Testis (tissue), 3 donors: ENCODE data around the gene ERC2. TPM values are rescaled to one million over a fixed set of nuclear protein-coding genes. Genes with fewer than 3 reads are reported as not detected.

Source experiments
- DNase-seq: peaks from one replicate; pipeline ENCODE4 v3.0.0-alpha.2; 2019
- H3K27ac ChIP-seq, 2 donors: fragments of 200-600 bp; sonication (generic); one replicate each; pipeline ENCODE4 v1.5.1; 2019
- H3K27me3 ChIP-seq: fragments of 200-600 bp; sonication (generic); one replicate; pipeline ENCODE4 v1.5.1; 2019
- H3K36me3 ChIP-seq: fragments of 200-600 bp; sonication (generic); one replicate; pipeline ENCODE4 v1.5.1; 2017; ENCODE audit warnings: low read depth; ENCODE audit errors: missing control alignments
- H3K4me1 ChIP-seq: fragments of 200-600 bp; sonication (generic); one replicate; pipeline ENCODE4 v1.5.1; 2019
- H3K4me3 ChIP-seq, 2 donors: fragments of 200-600 bp; sonication (generic); one replicate each; pipeline ENCODE4 v1.5.1; 2017 to 2019
- H3K9me3 ChIP-seq: fragments of 200-600 bp; sonication (generic); one replicate; pipeline ENCODE4 v1.5.1; 2017
- POLR2A ChIP-seq: fragments of 450-650 bp; IDR thresholded peaks from one replicate; pipeline ENCODE4 v1.6.1; 2017; ENCODE audit warnings: antibody characterized with exemption, mild to moderate bottlenecking, moderate library complexity
- intact Hi-C: fragments of 100-400 bp; cut with DNase I; formaldehyde crosslinking; loops from one replicate; pipeline ENCODE4 v1.15.1; 2023; ENCODE audit warnings: low total_unique reads
- microRNA-seq, 2 donors: library from miRNA; unstranded; fragments of <30 nt; microRNA quantifications; one replicate each; pipeline ENCODE4, GENCODE V29; 2016; ENCODE audit warnings: borderline number of aligned reads in 2 of 2, borderline replicate concordance in 1 of 2
- polyA plus RNA-seq: library from polyadenylated mRNA; stranded (reverse); fragments of 350-450 nt; fragmentation: Illumina TruSeq; extraction: RNeasy Lipid Tissue Mini Kit (QIAGEN cat#74804); gene quantifications from one replicate; pipeline ENCODE4 v1.2.3, GENCODE V29; 2014; ENCODE audit warnings: low read depth, low replicate concordance; ENCODE audit not compliant: insufficient read depth
- small RNA-seq, 2 donors: library from RNA; depleted of rRNA; stranded (forward); fragments of <200 nt; gene quantifications; one replicate each; pipeline ENCODE3, GENCODE V24; 2016
- total RNA-seq, 2 donors: library from RNA; depleted of rRNA; stranded (reverse); fragments of >200 nt; gene quantifications; one replicate each; pipeline ENCODE4 v1.2.3, GENCODE V29; 2016
- TF ChIP-seq, protein P1 (sequence below), 3 experiments: fragments of 450-650 bp in 2 of 3; fragments of 200-600 bp in 1 of 3; sonication (generic) in 1 of 3; IDR thresholded peaks; one replicate each; pipeline ENCODE4 v1.5.1; 2016 to 2019; ENCODE audit warnings: antibody characterized with exemption in 3 of 3, mild to moderate bottlenecking in 2 of 3, moderate library complexity in 1 of 3

The ERC2 gene
- total and polyA plus RNA-seq, 3 donors from 2014 or later: 1.9 to 6.1 (median 5.9) TPM

- Histone ChIP-seq H3K27me3 (no peaks in the 10 kb centered on the region), H3K36me3 (no peaks in the 10 kb centered on the region), H3K9me3 (no peaks in the 10 kb centered on the region), H3K27ac (no peak overlapping the region), H3K4me3 (no peak overlapping the region), H3K4me1 (no peaks in the 10 kb centered on the region)
- no peak for DNase-seq
- TF ChIP-seq, protein P1, sequence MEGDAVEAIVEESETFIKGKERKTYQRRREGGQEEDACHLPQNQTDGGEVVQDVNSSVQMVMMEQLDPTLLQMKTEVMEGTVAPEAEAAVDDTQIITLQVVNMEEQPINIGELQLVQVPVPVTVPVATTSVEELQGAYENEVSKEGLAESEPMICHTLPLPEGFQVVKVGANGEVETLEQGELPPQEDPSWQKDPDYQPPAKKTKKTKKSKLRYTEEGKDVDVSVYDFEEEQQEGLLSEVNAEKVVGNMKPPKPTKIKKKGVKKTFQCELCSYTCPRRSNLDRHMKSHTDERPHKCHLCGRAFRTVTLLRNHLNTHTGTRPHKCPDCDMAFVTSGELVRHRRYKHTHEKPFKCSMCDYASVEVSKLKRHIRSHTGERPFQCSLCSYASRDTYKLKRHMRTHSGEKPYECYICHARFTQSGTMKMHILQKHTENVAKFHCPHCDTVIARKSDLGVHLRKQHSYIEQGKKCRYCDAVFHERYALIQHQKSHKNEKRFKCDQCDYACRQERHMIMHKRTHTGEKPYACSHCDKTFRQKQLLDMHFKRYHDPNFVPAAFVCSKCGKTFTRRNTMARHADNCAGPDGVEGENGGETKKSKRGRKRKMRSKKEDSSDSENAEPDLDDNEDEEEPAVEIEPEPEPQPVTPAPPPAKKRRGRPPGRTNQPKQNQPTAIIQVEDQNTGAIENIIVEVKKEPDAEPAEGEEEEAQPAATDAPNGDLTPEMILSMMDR (IDR thresholded peaks at IDR 0.05): no peak
- no peak for TF ChIP-seq POLR2A
- intact Hi-C loops: no loop called here
Measured at GRCh38 chr3:55459838-55460237, 1008.4 kb downstream of the ERC2 start.

Small RNAs within 50 kb of the gene (microRNA-seq; reads per million reads assigned to microRNA genes)
- 0 reads per million in 2 donors for gene MIR3938

Small RNAs within 50 kb of the gene (small RNA-seq; reads per million reads assigned to genes)
- gene MIR3938 (0 to 0.09 reads per million in 2 donors), gene RNA5SP133 (0 reads per million in 2 donors)

Other genes starting within 250 kb of the ERC2 start
- 10 to 100 TPM; 37.3 to 69.0 TPM for gene CCDC66, start 88.7 kb upstream of the ERC2 start, total RNA-seq
- 16.6 TPM for gene CCDC66, start 88.7 kb upstream of the ERC2 start, polyA plus RNA-seq
- gene TASOR, start 214.8 kb upstream of the ERC2 start, total RNA-seq: 10 to 100 TPM; 90.7 to 96.9 TPM
- gene TASOR, start 214.8 kb upstream of the ERC2 start, polyA plus RNA-seq: 60.7 TPM